GM19452 (cell line): ENCODE results near the gene MVB12B.

Experiments
- ATAC-seq: cut with Tn5 transposase; IDR thresholded peaks from one replicate; pipeline ENCODE4 v1.9.1; 2021; ENCODE audit not compliant: unreplicated experiment

The MVB12B gene

GRCh38 chr9:126500600-126501382, 174.2 kb downstream of the MVB12B start:
- ATAC-seq, result no peak

- ATAC-seq, result no peak
Observed at GRCh38 chr9:126501383-126502331, 175.0 kb downstream of the MVB12B start.

- no peak for ATAC-seq
Observed at GRCh38 chr9:126502417-126503332, 176.0 kb downstream of the MVB12B start.

GRCh38 chr9:126503333-126504085, 176.9 kb downstream of the MVB12B start:
- no peak for ATAC-seq

GRCh38 chr9:126504086-126504976, 177.7 kb downstream of the MVB12B start:
- no peak for ATAC-seq

- no peak for ATAC-seq
Observed at GRCh38 chr9:126504977-126505455, 178.4 kb downstream of the MVB12B start.

GRCh38 chr9:126505697-126506346, 179.2 kb downstream of the MVB12B start:
- no peak for ATAC-seq

GRCh38 chr9:126506361-126507317, 180.0 kb downstream of the MVB12B start:
- no peak for ATAC-seq

GRCh38 chr9:126507318-126508109, 180.9 kb downstream of the MVB12B start:
- no peak for ATAC-seq

GRCh38 chr9:126508171-126508591, 181.6 kb downstream of the MVB12B start:
- ATAC-seq, result no peak

GRCh38 chr9:126508928-126509327, 182.3 kb downstream of the MVB12B start:
- no peak for ATAC-seq

GRCh38 chr9:126509718-126510117, 183.1 kb downstream of the MVB12B start:
- no peak for ATAC-seq

GRCh38 chr9:126510564-126510963, 183.9 kb downstream of the MVB12B start:
- no peak for ATAC-seq

GRCh38 chr9:126511411-126511810, 184.8 kb downstream of the MVB12B start:
- no peak for ATAC-seq

GRCh38 chr9:126513159-126514036, 186.8 kb downstream of the MVB12B start:
- no peak for ATAC-seq
